ENCODE measurements around the gene SRPK2. TPM values are rescaled to one million over a fixed set of nuclear protein-coding genes. Genes with fewer than 3 reads are reported as not detected.

The SRPK2 gene
- total and polyA plus RNA-seq, 2 donors (not counting 1 experiment from before 2014, with no cell fraction given) = 15.2 to 108 TPM

DNA sequence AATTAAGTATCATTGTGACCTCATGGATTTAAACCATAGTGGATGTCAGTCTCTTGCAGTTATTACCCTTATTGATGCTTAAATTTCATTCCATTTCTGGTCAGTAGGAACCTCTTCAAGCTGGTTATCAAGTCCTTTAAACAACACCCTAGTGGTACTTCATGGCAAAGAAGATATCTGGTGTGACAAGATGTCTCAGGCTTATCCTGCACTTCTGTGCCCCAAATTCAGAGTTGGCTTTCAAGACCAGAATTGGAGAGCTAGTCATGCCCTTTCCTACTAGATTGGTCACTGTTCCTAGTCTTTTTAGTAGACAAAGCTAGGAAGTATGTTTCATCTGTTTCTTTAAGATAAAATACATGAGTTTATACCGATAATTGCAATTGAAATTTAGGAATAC, 319.8 kb downstream of the SRPK2 start:
- Histone ChIP-seq H3K9ac (ENCODE audit: low read length) (no peak overlapping the region), H3K4me1 (ENCODE audit: control insufficient read depth in 2 of 2, insufficient read depth in 2 of 2, low read length in 2 of 2) (no peaks in the 10 kb centered on the region), H4K20me1 (ENCODE audit: control insufficient read depth, insufficient read depth, low read length, poor library complexity, severe bottlenecking) (peaks cover 31% of the 10 kb centered on the region), H3K4me3 (ENCODE audit: control extremely low read depth in 1 of 5, extremely low read depth in 1 of 5, insufficient read depth in 1 of 5, low read depth in 2 of 5, low read length in 4 of 5) (no peak overlapping the region), H3K4me2 (replicated peaks; ENCODE audit: low read depth, low read length, poor library complexity, severe bottlenecking) (no peak overlapping the region), H3K9me3 (ENCODE audit: control extremely low read depth in 1 of 3, control insufficient read depth in 2 of 3, insufficient read depth in 1 of 3, low read length in 2 of 3) (no peaks in the 10 kb centered on the region), H2AFZ (ENCODE audit: insufficient read depth, low read depth, low read length, poor library complexity, severe bottlenecking) (no peak overlapping the region), H3K27ac (ENCODE audit: low read length in 2 of 2) (no peak overlapping the region), H3K36me3 (replicated peaks in 1 of 2; ENCODE audit: control extremely low read depth in 1 of 2, control insufficient read depth in 1 of 2, extremely low read depth in 1 of 2, insufficient read depth in 2 of 2, low read length in 1 of 2) (peaks cover 14 to 84% of the 10 kb centered on the region in 2 experiments), H3K27me3 (replicated peaks in 1 of 4; ENCODE audit: control extremely low read depth in 1 of 4, control insufficient read depth in 3 of 4, insufficient read depth in 4 of 4, low read length in 3 of 4) (no peaks in the 10 kb centered on the region), H3K79me2 (ENCODE audit: control insufficient read depth, insufficient read depth, low read length) (peaks cover 61% of the 10 kb centered on the region)
- WGBS (ENCODE audit: insufficient coverage) = no CpG with 5 or more reads among the region's 1 CpG
- Mint-ChIP-seq H3K4me3 (no peak overlapping the region), H3K27me3 (no peaks in the 10 kb centered on the region), H3K9me3 (ENCODE audit: insufficient read depth) (no peaks in the 10 kb centered on the region), H3K27ac (no peak overlapping the region), H3K4me1 (peaks cover 3% of the 10 kb centered on the region)
- DNase-seq (no peak), ATAC-seq (ENCODE audit: low read depth) (no peak)
- CTCF ChIA-PET = interaction anchor here (0.7 to 2.5 kb wide), 2 partner anchors 81 to 146 kb away, joined by 3 to 7 read pairs; no protein-coding TSS in a partner anchor
- TF ChIP-seq, protein P1, sequence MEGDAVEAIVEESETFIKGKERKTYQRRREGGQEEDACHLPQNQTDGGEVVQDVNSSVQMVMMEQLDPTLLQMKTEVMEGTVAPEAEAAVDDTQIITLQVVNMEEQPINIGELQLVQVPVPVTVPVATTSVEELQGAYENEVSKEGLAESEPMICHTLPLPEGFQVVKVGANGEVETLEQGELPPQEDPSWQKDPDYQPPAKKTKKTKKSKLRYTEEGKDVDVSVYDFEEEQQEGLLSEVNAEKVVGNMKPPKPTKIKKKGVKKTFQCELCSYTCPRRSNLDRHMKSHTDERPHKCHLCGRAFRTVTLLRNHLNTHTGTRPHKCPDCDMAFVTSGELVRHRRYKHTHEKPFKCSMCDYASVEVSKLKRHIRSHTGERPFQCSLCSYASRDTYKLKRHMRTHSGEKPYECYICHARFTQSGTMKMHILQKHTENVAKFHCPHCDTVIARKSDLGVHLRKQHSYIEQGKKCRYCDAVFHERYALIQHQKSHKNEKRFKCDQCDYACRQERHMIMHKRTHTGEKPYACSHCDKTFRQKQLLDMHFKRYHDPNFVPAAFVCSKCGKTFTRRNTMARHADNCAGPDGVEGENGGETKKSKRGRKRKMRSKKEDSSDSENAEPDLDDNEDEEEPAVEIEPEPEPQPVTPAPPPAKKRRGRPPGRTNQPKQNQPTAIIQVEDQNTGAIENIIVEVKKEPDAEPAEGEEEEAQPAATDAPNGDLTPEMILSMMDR (IDR thresholded peaks at IDR 0.05) = no peak
- TF ChIP-seq EZH2 (IDR thresholded peaks at IDR 0.05; ENCODE audit: borderline replicate concordance, insufficient read depth, low read depth, low read length, poor library complexity, severe bottlenecking) = no peak
- intact Hi-C loops (cut with micrococcal nuclease) = no loop called here
- POLR2A ChIA-PET = interaction anchor here (0.7 kb wide), 1 partner anchor 54 kb away, joined by 11 read pairs; no protein-coding TSS in a partner anchor

DNA sequence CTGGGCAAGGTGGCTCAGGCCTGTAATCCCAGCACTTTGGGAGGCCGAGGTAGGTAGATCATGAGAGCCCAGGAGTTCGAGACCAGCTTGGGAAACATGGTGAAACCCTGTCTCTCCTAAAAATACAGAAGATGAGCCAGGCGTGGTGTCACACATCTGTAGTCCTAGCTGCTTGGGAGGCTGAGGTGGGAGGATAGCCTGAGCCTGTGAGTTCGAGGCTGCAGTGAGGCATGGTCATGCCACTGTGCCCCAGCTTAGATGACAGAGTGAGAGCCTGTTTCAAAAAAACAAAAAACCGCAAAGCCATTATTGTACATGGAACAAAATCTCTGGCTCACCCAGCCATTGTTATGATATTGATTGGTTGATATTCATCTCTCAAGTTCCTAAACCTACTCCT, 321.0 kb downstream of the SRPK2 start:
- Mint-ChIP-seq H3K9me3 (ENCODE audit: insufficient read depth) (no peaks in the 10 kb centered on the region), H3K4me3 (no peak overlapping the region), H3K27ac (no peak overlapping the region), H3K4me1 (peaks cover 3% of the 10 kb centered on the region), H3K27me3 (no peaks in the 10 kb centered on the region)
- WGBS (ENCODE audit: insufficient coverage) = 96% methylated on average over 4 of the region's 5 CpGs
- H3K27ac ChIP-seq (ENCODE audit: low read length in 2 of 2) = no peak overlapping the region
- H3K36me3 ChIP-seq (replicated peaks in 1 of 2; ENCODE audit: control extremely low read depth in 1 of 2, control insufficient read depth in 1 of 2, extremely low read depth in 1 of 2, insufficient read depth in 2 of 2, low read length in 1 of 2) = peaks cover 16 to 87% of the 10 kb centered on the region in 2 experiments
- TF ChIP-seq, protein P1 (IDR thresholded peaks at IDR 0.05) = no peak
- no peak for TF ChIP-seq EZH2 (IDR thresholded peaks at IDR 0.05; ENCODE audit: borderline replicate concordance, insufficient read depth, low read depth, low read length, poor library complexity, severe bottlenecking)
- H3K4me1 ChIP-seq (ENCODE audit: control insufficient read depth in 2 of 2, insufficient read depth in 2 of 2, low read length in 2 of 2) = no peaks in the 10 kb centered on the region
- ATAC-seq (ENCODE audit: low read depth) (no peak), DNase-seq (no peak)
- no peak overlapping the region for H3K4me2 ChIP-seq (replicated peaks; ENCODE audit: low read depth, low read length, poor library complexity, severe bottlenecking)
- H4K20me1 ChIP-seq (ENCODE audit: control insufficient read depth, insufficient read depth, low read length, poor library complexity, severe bottlenecking) = peaks cover 36% of the 10 kb centered on the region
- peaks cover 72% of the 10 kb centered on the region for H3K79me2 ChIP-seq (ENCODE audit: control insufficient read depth, insufficient read depth, low read length)
- no peak overlapping the region for H3K4me3 ChIP-seq (ENCODE audit: control extremely low read depth in 1 of 5, extremely low read depth in 1 of 5, insufficient read depth in 1 of 5, low read depth in 2 of 5, low read length in 4 of 5)
- intact Hi-C loops (cut with micrococcal nuclease) = no loop called here
- no peaks in the 10 kb centered on the region for H3K27me3 ChIP-seq (replicated peaks in 1 of 4; ENCODE audit: control extremely low read depth in 1 of 4, control insufficient read depth in 3 of 4, insufficient read depth in 4 of 4, low read length in 3 of 4)
- H2AFZ ChIP-seq (ENCODE audit: insufficient read depth, low read depth, low read length, poor library complexity, severe bottlenecking) = no peak overlapping the region
- H3K9ac ChIP-seq (ENCODE audit: low read length) = no peak overlapping the region
- H3K9me3 ChIP-seq (ENCODE audit: control extremely low read depth in 1 of 3, control insufficient read depth in 2 of 3, insufficient read depth in 1 of 3, low read length in 2 of 3) = no peaks in the 10 kb centered on the region
- CTCF ChIA-PET = interaction anchor here (0.6 to 2.5 kb wide), 4 partner anchors 31 to 214 kb away, joined by 3 to 7 read pairs (median 3); no protein-coding TSS in a partner anchor
- POLR2A ChIA-PET = no interaction called here

Small RNA genes lying within 50 kb of the gene (small RNA-seq; reads per million reads assigned to genes)
- gene AC005070.2 (ENCODE audit: insufficient read length, low read depth, low replicate concordance) (not detected), gene RNU6-1322P (ENCODE audit: insufficient read length, low read depth, low replicate concordance) (not detected)

Other genes with a start within 250 kb of the SRPK2 start
- gene PUS7, start 133.3 kb upstream of the SRPK2 start, total RNA-seq = 7.1 and 7.7 TPM in 2 replicates
- 2.0 and 2.1 TPM in 2 replicates for gene PUS7, start 133.3 kb upstream of the SRPK2 start, polyA plus RNA-seq
- 27.2 and 28.0 TPM in 2 replicates for gene RINT1, start 143.3 kb upstream of the SRPK2 start, total RNA-seq
- 12.4 and 19.6 TPM in 2 replicates for gene RINT1, start 143.3 kb upstream of the SRPK2 start, polyA plus RNA-seq
- gene EFCAB10, start 192.6 kb upstream of the SRPK2 start, total RNA-seq = not detected in 2 replicates
- not detected in 2 replicates for gene EFCAB10, start 192.6 kb upstream of the SRPK2 start, polyA plus RNA-seq